ENCODE data around the gene KLF18. TPM values are rescaled to one million over a fixed set of nuclear protein-coding genes. Genes with fewer than 3 reads are reported as not detected.

The KLF18 gene
- total RNA-seq, 1 donor from 2014 or later, result not detected

- no peak for DNase-seq (ENCODE audit: low read depth)
- no peak for TF ChIP-seq CTCF (conservative IDR thresholded peaks at IDR 0.05; ENCODE audit: low read depth, low read length)
- H3K4me3 ChIP-seq (ENCODE audit: low read depth, low read length), result no peak overlapping the region
These were observed 12.6 kb upstream of the KLF18 start for GRCh38 chr1:44154049-44154448.

GRCh38 chr1:44152692-44153091 lies 11.3 kb upstream of the KLF18 start:
- no peak for DNase-seq (ENCODE audit: low read depth)
- no peak for TF ChIP-seq CTCF (conservative IDR thresholded peaks at IDR 0.05; ENCODE audit: low read depth, low read length)
- H3K4me3 ChIP-seq (ENCODE audit: low read depth, low read length), result no peak overlapping the region

- DNase-seq (ENCODE audit: low read depth), result no peak
- no peak overlapping the region for H3K4me3 ChIP-seq (ENCODE audit: low read depth, low read length)
- TF ChIP-seq CTCF (conservative IDR thresholded peaks at IDR 0.05; ENCODE audit: low read depth, low read length), result no peak
These were observed 10.4 kb upstream of the KLF18 start for GRCh38 chr1:44151808-44152207.

GRCh38 chr1:44151332-44151731 lies 9.9 kb upstream of the KLF18 start:
- DNase-seq (ENCODE audit: low read depth), result no peak
- no peak overlapping the region for H3K4me3 ChIP-seq (ENCODE audit: low read depth, low read length)
- TF ChIP-seq CTCF (conservative IDR thresholded peaks at IDR 0.05; ENCODE audit: low read depth, low read length), result no peak

- no peak for DNase-seq (ENCODE audit: low read depth)
- no peak for TF ChIP-seq CTCF (conservative IDR thresholded peaks at IDR 0.05; ENCODE audit: low read depth, low read length)
- no peak overlapping the region for H3K4me3 ChIP-seq (ENCODE audit: low read depth, low read length)
These were observed 6.2 kb upstream of the KLF18 start for GRCh38 chr1:44147582-44147981.

- no peak overlapping the region for H3K4me3 ChIP-seq (ENCODE audit: low read depth, low read length)
- TF ChIP-seq CTCF (conservative IDR thresholded peaks at IDR 0.05; ENCODE audit: low read depth, low read length), result no peak
- DNase-seq (ENCODE audit: low read depth), result no peak
These were observed 5.3 kb upstream of the KLF18 start for GRCh38 chr1:44146536-44147361.
